HG03521 (cell line): Measurements from ENCODE around the gene OSM.
"Not testable (repeated sequence)": the region's sequence is repeated elsewhere in the genome, so short reads cannot be mapped to it uniquely, and the experiment has no call there.

Source experiments
- ATAC-seq: cut with Tn5 transposase; IDR thresholded peaks from one replicate; pipeline ENCODE4 v1.9.1; 2021; ENCODE audit warnings: mild to moderate bottlenecking, moderate library complexity; ENCODE audit not compliant: unreplicated experiment

OSM gene

GRCh38 chr22:30245985-30246813 is 20.5 kb downstream of the OSM start, which contains the start of gene LIF:
Gene LIF (minus strand): TSS chr22:30246759. CDS start chr22:30246695, 64 bp downstream.
- ATAC-seq: no peak

- no peak for ATAC-seq
These were observed 21.3 kb downstream of the OSM start for GRCh38 chr22:30245181-30245984.

GRCh38 chr22:30244641-30245040 is 22.0 kb downstream of the OSM start:
- no peak for ATAC-seq

- ATAC-seq: no peak
These were observed 22.6 kb downstream of the OSM start for GRCh38 chr22:30244066-30244465.

GRCh38 chr22:30243661-30244060 is 23.0 kb downstream of the OSM start:
- ATAC-seq: no peak

- no peak for ATAC-seq
These were observed 24.9 kb downstream of the OSM start for GRCh38 chr22:30241576-30242371.

- no peak for ATAC-seq
These were observed 25.9 kb downstream of the OSM start for GRCh38 chr22:30240541-30241417.

- no peak for ATAC-seq
These were observed 26.9 kb downstream of the OSM start for GRCh38 chr22:30239488-30240405.

- no peak for ATAC-seq
These were observed 27.8 kb downstream of the OSM start for GRCh38 chr22:30238661-30239487.

GRCh38 chr22:30238136-30238535 is 28.5 kb downstream of the OSM start:
- ATAC-seq: no peak

- ATAC-seq: no peak
These were observed 29.8 kb downstream of the OSM start for GRCh38 chr22:30236875-30237274.

- ATAC-seq: no peak
These were observed 30.9 kb downstream of the OSM start for GRCh38 chr22:30235687-30236170.

- no peak for ATAC-seq
These were observed 31.7 kb downstream of the OSM start for GRCh38 chr22:30234786-30235470.

GRCh38 chr22:30234325-30234724 is 32.3 kb downstream of the OSM start:
- ATAC-seq: not testable (repeated sequence)

- ATAC-seq: no peak
These were observed 33.1 kb downstream of the OSM start for GRCh38 chr22:30233582-30233981.

GRCh38 chr22:30232716-30233218 is 33.9 kb downstream of the OSM start:
- ATAC-seq: no peak

- ATAC-seq: no peak
These were observed 35.7 kb downstream of the OSM start for GRCh38 chr22:30230787-30231461.
